H1 (cell line): ENCODE measurements around the gene ISM1. TPM values are rescaled to one million over a fixed set of nuclear protein-coding genes. Genes with fewer than 3 reads are reported as not detected.

ENCODE experiments used
- CTCF ChIA-PET: fragments of 300-600 bp; sonication (Branson Sonifier 250); formaldehyde crosslinking; loops from one replicate; lab custom pipeline; 2021; ENCODE audit not compliant: partially characterized antibody; lab: Charles Lee
- POLR2A ChIA-PET: fragments of 300-600 bp; sonication (Branson Sonifier 250); formaldehyde crosslinking; loops from one replicate; lab custom pipeline; 2021; ENCODE audit warnings: inconsistent platforms; ENCODE audit not compliant: partially characterized antibody; lab: Charles Lee
- DNase-seq, 2 experiments: peaks; one replicate each; pipeline versions ENCODE4 v3.0.0 to v3.0.0-alpha.2; 2010 to 2022; ENCODE audit warnings: low spot score in 2 of 2, low read depth in 1 of 2, mixed read lengths in 1 of 2
- FAIRE-seq: peaks from 2 replicates; lab custom pipeline; 2011; peaks lifted over from hg19 to GRCh38; lab: Jason Lieb, UNC
- H2AFZ ChIP-seq: 2 replicates; pipeline ENCODE4 v1.8.1; 2012; ENCODE audit warnings: low read length, inconsistent platforms
- H2AK5ac ChIP-seq: 2 replicates; pipeline ENCODE4 v1.6.1; 2013; ENCODE audit warnings: low read depth, low read length
- H2BK120ac ChIP-seq: replicated peaks from 2 replicates; pipeline ENCODE3; 2013; ENCODE audit warnings: low read depth, low read length, inconsistent platforms
- H2BK12ac ChIP-seq: 2 replicates; pipeline ENCODE4 v1.6.1; 2013; ENCODE audit warnings: low read depth, low read length
- H2BK15ac ChIP-seq: 2 replicates; pipeline ENCODE4 v1.6.1; 2013; ENCODE audit warnings: low read length
- H2BK20ac ChIP-seq: 2 replicates; pipeline ENCODE4 v1.6.1; 2013; ENCODE audit warnings: low read length
- H2BK5ac ChIP-seq: 2 replicates; pipeline ENCODE4 v1.6.1; 2013; ENCODE audit warnings: low read depth, low read length
- H3K14ac ChIP-seq: 2 replicates; pipeline ENCODE4 v1.6.1; 2013; ENCODE audit warnings: inconsistent platforms; ENCODE audit not compliant: insufficient read length
- H3K18ac ChIP-seq: 2 replicates; pipeline ENCODE4 v1.6.1; 2013; ENCODE audit warnings: low read length; ENCODE audit errors: extremely low read depth
- H3K23ac ChIP-seq: 2 replicates; pipeline ENCODE4 v1.6.1; 2013; ENCODE audit warnings: inconsistent platforms; ENCODE audit not compliant: insufficient read length
- H3K23me2 ChIP-seq: 2 replicates; pipeline ENCODE4 v1.6.1; 2013; ENCODE audit warnings: low read depth, low read length
- H3K27ac ChIP-seq: 2 replicates; pipeline ENCODE4 v1.6.1; 2011; ENCODE audit warnings: low read depth, low read length, inconsistent platforms
- H3K27me3 ChIP-seq, 4 experiments: replicated peaks in 1 of 4; 1 replicate in 1 of 4; 2 replicates in 3 of 4; pipeline versions ENCODE4 v1.6.1 to v1.8.1; 2011 to 2013; ENCODE audit warnings: low read length in 3 of 4, mild to moderate bottlenecking in 3 of 4, inconsistent platforms in 2 of 4, mixed read lengths in 2 of 4, moderate library complexity in 1 of 4; ENCODE audit not compliant: control insufficient read depth in 3 of 4, insufficient read depth in 3 of 4; ENCODE audit errors: extremely low read depth in 1 of 4
- H3K36me3 ChIP-seq, 4 experiments: 2 replicates each; pipeline versions ENCODE4 v1.6.1 to v1.8.1; 2011 to 2013; ENCODE audit warnings: mild to moderate bottlenecking in 4 of 4, low read length in 3 of 4, moderate library complexity in 2 of 4, control low read depth in 1 of 4, inconsistent platforms in 1 of 4; ENCODE audit not compliant: insufficient read depth in 4 of 4, control insufficient read depth in 2 of 4
- H3K4ac ChIP-seq: replicated peaks from 2 replicates; pipeline ENCODE3; 2013; ENCODE audit warnings: low read length, low read depth, mixed read lengths, inconsistent platforms; ENCODE audit not compliant: insufficient read length
- H3K4me1 ChIP-seq, 4 experiments: replicated peaks in 1 of 4; 1 replicate in 1 of 4; 2 replicates in 3 of 4; pipeline versions ENCODE4 v1.6.1 to v1.8.1; 2011 to 2013; ENCODE audit warnings: low read length in 3 of 4, inconsistent platforms in 2 of 4, mixed read lengths in 1 of 4; ENCODE audit not compliant: insufficient read depth in 4 of 4, control insufficient read depth in 3 of 4
- H3K4me2 ChIP-seq, 2 experiments: 2 replicates each; pipeline versions ENCODE4 v1.6.1 to v1.8.1; 2011 to 2013; ENCODE audit warnings: low read depth in 2 of 2, low read length in 2 of 2, control low read depth in 1 of 2, inconsistent platforms in 1 of 2, mild to moderate bottlenecking in 1 of 2; ENCODE audit not compliant: insufficient read depth in 1 of 2
- H3K4me3 ChIP-seq, 4 experiments: fragments of 200-600, 300-600 bp in 1 of 4; sonication (generic), shearing (Covaris generic), sonication (Bioruptor Twin) in 1 of 4; 2 replicates each; pipeline versions ENCODE4 v1.5.1 to v1.8.1; 2011 to 2016; ENCODE audit warnings: low read length in 4 of 4, low read depth in 3 of 4, control low read depth in 2 of 4, inconsistent platforms in 2 of 4, mild to moderate bottlenecking in 2 of 4, mixed read lengths in 1 of 4, moderate library complexity in 1 of 4; ENCODE audit not compliant: insufficient read depth in 2 of 4; ENCODE audit errors: extremely low read depth in 1 of 4
- H3K56ac ChIP-seq: replicated peaks from 2 replicates; pipeline ENCODE3; 2013; ENCODE audit warnings: low read depth, mild to moderate bottlenecking, mixed read lengths, low read length, inconsistent platforms; ENCODE audit not compliant: insufficient read length
- H3K79me1 ChIP-seq: 2 replicates; pipeline ENCODE4 v1.6.1; 2013; ENCODE audit warnings: low read depth, low read length, control low read depth
- H3K79me2 ChIP-seq, 2 experiments: 2 replicates each; pipeline versions ENCODE4 v1.6.1 to v1.8.1; 2012 to 2013; ENCODE audit warnings: low read length in 2 of 2, mild to moderate bottlenecking in 2 of 2, inconsistent platforms in 1 of 2; ENCODE audit not compliant: insufficient read depth in 2 of 2, control insufficient read depth in 1 of 2
- H3K9ac ChIP-seq, 4 experiments: replicated peaks in 1 of 4; 1 replicate in 1 of 4; 2 replicates in 3 of 4; pipeline versions ENCODE4 v1.6.1 to v1.8.1; 2011 to 2013; ENCODE audit warnings: low read depth in 3 of 4, low read length in 3 of 4, control low read depth in 2 of 4, mild to moderate bottlenecking in 2 of 4, moderate library complexity in 2 of 4, inconsistent platforms in 1 of 4; ENCODE audit errors: extremely low read depth in 1 of 4
- H3K9me3 ChIP-seq, 2 experiments: 2 replicates each; pipeline versions ENCODE4 v1.6.1 to v1.8.1; 2012 to 2013; ENCODE audit warnings: mild to moderate bottlenecking in 2 of 2, moderate library complexity in 2 of 2, control low read depth in 1 of 2, inconsistent platforms in 1 of 2, low read depth in 1 of 2, low read length in 1 of 2, mixed read lengths in 1 of 2; ENCODE audit not compliant: insufficient read depth in 2 of 2
- H4K20me1 ChIP-seq, 2 experiments: replicated peaks in 1 of 2; 2 replicates each; pipeline versions ENCODE3 to v1.8.1; 2011 to 2013; ENCODE audit warnings: inconsistent platforms in 2 of 2, low read length in 2 of 2, mild to moderate bottlenecking in 1 of 2; ENCODE audit not compliant: insufficient read depth in 2 of 2, control insufficient read depth in 1 of 2
- H4K5ac ChIP-seq: 2 replicates; pipeline ENCODE4 v1.6.1; 2013; ENCODE audit warnings: low read length, low read depth, mixed read lengths, inconsistent platforms; ENCODE audit not compliant: insufficient read length
- H4K8ac ChIP-seq: 2 replicates; pipeline ENCODE4 v1.8.0; 2013; ENCODE audit warnings: mild to moderate bottlenecking, moderate library complexity, low read length, inconsistent platforms; ENCODE audit not compliant: insufficient read depth; ENCODE audit errors: extremely low read depth
- H4K91ac ChIP-seq: replicated peaks from 2 replicates; pipeline ENCODE3; 2013; ENCODE audit warnings: low read length, mixed read lengths, inconsistent platforms; ENCODE audit not compliant: insufficient read length
- ASH2L ChIP-seq: fragments of 200-600, 300-600 bp; sonication (generic); IDR thresholded peaks from one replicate; pipeline ENCODE4 v1.7.1; 2017; ENCODE audit warnings: low read length
- CEBPB ChIP-seq: IDR thresholded peaks from 2 replicates; pipeline ENCODE4 v1.6.1; 2012; ENCODE audit warnings: low read depth, low read length
- CHD1 ChIP-seq: IDR thresholded peaks from 2 replicates; pipeline ENCODE4 v1.6.1; 2012; ENCODE audit warnings: low read depth, low read length, improper control_type of control experiment
- EGR1 ChIP-seq: IDR thresholded peaks from 2 replicates; pipeline ENCODE4 v1.6.1; 2011; ENCODE audit warnings: low read depth, low read length, borderline replicate concordance
- MAFK ChIP-seq: IDR thresholded peaks from 2 replicates; pipeline ENCODE4 v1.6.1; 2012; ENCODE audit warnings: low read depth, mild to moderate bottlenecking, improper control_type of control experiment, low read length
- RFX5 ChIP-seq: IDR thresholded peaks from 2 replicates; pipeline ENCODE4 v1.6.1; 2011; ENCODE audit warnings: low read depth, low read length, improper control_type of control experiment, borderline replicate concordance
- ZNF274 ChIP-seq: IDR thresholded peaks from 2 replicates; pipeline ENCODE4 v1.7.0; 2012; ENCODE audit warnings: low read length, borderline replicate concordance; ENCODE audit errors: extremely low read depth
- WGBS, 2 experiments: shearing (Covaris generic) in 1 of 2; methylation state at CpG; one replicate each; pipeline versions ENCODE4 v1.1.6 to v1.1.7; 2013 to 2015; ENCODE audit warnings: low lambda C conversion rate in 2 of 2, mixed read lengths in 2 of 2, inconsistent platforms in 1 of 2, low coverage in 1 of 2, missing lambda C conversion rate in 1 of 2; ENCODE audit not compliant: insufficient replicate concordance in 2 of 2, insufficient coverage in 1 of 2, insufficient read length in 1 of 2; ENCODE audit errors: extremely low coverage in 1 of 2, missing lambda C conversion rate in 1 of 2; 5-methylcytosine and 5-hydroxymethylcytosine counted together
- polyA plus RNA-seq, 7 experiments: library from polyadenylated mRNA; depleted of rRNA in 3 of 7; stranded (reverse) in 5 of 7; unstranded in 2 of 7; fragments of >200 nt in 5 of 7; fragments of 200-250 nt in 2 of 7; gene quantifications; 1 replicate in 5 of 7; 2 replicates in 1 of 7; 4 replicates in 1 of 7; pipeline versions ENCODE4 v1.2.1 to v1.2.3, GENCODE V29; 2011 to 2013; ENCODE audit warnings: missing spikeins in 2 of 7, mixed read lengths in 2 of 7
- total RNA-seq: library from RNA; stranded (reverse); fragmentation: NEBNext Ultra II Directional; extraction: Animal tissue kit (Norgen Biotek cat#: 25700); gene quantifications from 2 replicates; pipeline ENCODE4 v1.2.1, GENCODE V29; 2021
- TF ChIP-seq, protein P1 (sequence below): IDR thresholded peaks from 2 replicates; pipeline ENCODE4 v1.6.1; 2012; ENCODE audit warnings: inconsistent platforms

The ISM1 gene
- total and polyA plus RNA-seq, 2 of the 8 experiments (the other 6 are each of a cell fraction or from before 2014, with no cell fraction given), result 0.62 to 0.97 TPM

DNA sequence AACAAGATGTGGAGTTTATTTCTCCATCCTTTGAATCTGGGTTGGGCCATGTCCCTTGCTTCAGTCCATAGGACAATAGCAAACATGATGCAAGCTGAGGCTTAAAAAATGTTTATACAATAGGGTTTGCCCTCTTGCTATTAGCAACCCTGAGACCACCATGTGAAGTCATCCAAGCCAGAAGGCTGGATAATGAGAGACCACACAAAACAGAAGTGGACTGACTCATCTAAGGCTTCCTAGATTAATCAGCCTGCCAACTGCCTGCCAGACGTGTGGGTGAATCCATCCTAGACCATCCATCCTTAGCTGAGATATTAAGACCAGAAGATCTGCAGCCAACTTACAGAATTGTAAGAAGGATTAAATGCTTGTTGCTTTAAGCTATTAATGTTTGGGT, 38.1 kb upstream of the ISM1 start:
- H3K4me2 ChIP-seq, result no peak overlapping the region
- no peak overlapping the region for H2BK5ac ChIP-seq
- ChIA-PET CTCF (interaction anchor here (1.2 kb wide), 1 partner anchor 142 kb away, joined by 3 read pairs; no protein-coding TSS in a partner anchor), POLR2A (no interaction called here)
- FAIRE-seq, result no peak
- no peak overlapping the region for H4K91ac ChIP-seq
- H2AFZ ChIP-seq, result no peak overlapping the region
- H3K4me1 ChIP-seq, result peaks cover 0 to 3% (median 0%) of the 10 kb centered on the region in 4 experiments; a peak in 4 of 7 replicates
- no peaks in the 10 kb centered on the region for H4K20me1 ChIP-seq
- no peaks in the 10 kb centered on the region for H3K36me3 ChIP-seq
- no peak overlapping the region for H2BK20ac ChIP-seq
- H2BK120ac ChIP-seq, result no peak overlapping the region
- H3K9me3 ChIP-seq, result no peaks in the 10 kb centered on the region
- no peak overlapping the region for H3K14ac ChIP-seq
- no peak overlapping the region for H2AK5ac ChIP-seq
- H3K18ac ChIP-seq, result no peak overlapping the region
- no peaks in the 10 kb centered on the region for H3K27me3 ChIP-seq
- no peaks in the 10 kb centered on the region for H3K79me1 ChIP-seq
- H4K8ac ChIP-seq, result no peak overlapping the region
- no peak overlapping the region for H3K56ac ChIP-seq
- no peak overlapping the region for H3K27ac ChIP-seq
- H4K5ac ChIP-seq, result no peak overlapping the region
- H3K23me2 ChIP-seq, result 0 out of 2 replicates have a peak, but pooled peaks cover 1% of the 10 kb centered on the region
- no peak overlapping the region for H3K23ac ChIP-seq
- H2BK15ac ChIP-seq, result no peak overlapping the region
- no peak overlapping the region for H2BK12ac ChIP-seq
- no peak for DNase-seq
- WGBS, 2 experiments, result 85% methylated on average over 1 of the region's 1 CpG; no CpG with 5 or more reads in 1 of the 2 experiments
- no peak overlapping the region for H3K4me3 ChIP-seq
- no peak overlapping the region for H3K4ac ChIP-seq
- no peaks in the 10 kb centered on the region for H3K79me2 ChIP-seq
- H3K9ac ChIP-seq, result no peak overlapping the region
- no peak for TF ChIP-seq MAFK
- TF ChIP-seq ZNF274, result no peak
- TF ChIP-seq, protein P1, sequence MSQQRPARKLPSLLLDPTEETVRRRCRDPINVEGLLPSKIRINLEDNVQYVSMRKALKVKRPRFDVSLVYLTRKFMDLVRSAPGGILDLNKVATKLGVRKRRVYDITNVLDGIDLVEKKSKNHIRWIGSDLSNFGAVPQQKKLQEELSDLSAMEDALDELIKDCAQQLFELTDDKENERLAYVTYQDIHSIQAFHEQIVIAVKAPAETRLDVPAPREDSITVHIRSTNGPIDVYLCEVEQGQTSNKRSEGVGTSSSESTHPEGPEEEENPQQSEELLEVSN, result no peak
- TF ChIP-seq EGR1, result no peak
- no peak for TF ChIP-seq RFX5
- TF ChIP-seq ASH2L, result no peak
- no peak for TF ChIP-seq CHD1
- no peak for TF ChIP-seq CEBPB
